Right lobe of liver (tissue), 6 donors: ENCODE results near the gene CDH12. TPM values are rescaled to one million over a fixed set of nuclear protein-coding genes. Genes with fewer than 3 reads are reported as not detected.

Source experiments
- ATAC-seq, 4 donors: fragments of 200-7000 bp; cut with Tn5 transposase; one replicate each; pipeline ENCODE4 v1.9.1; 2020; ENCODE audit warnings: mild to moderate bottlenecking in 4 of 4, moderate library complexity in 4 of 4
- DNase-seq, 3 donors: peaks; one replicate each; pipeline ENCODE4 v3.0.0-alpha.2; 2020
- H3K27ac ChIP-seq, 3 donors: fragments of 200-600 bp; one replicate each; pipeline ENCODE4 v1.8.0; 2022
- H3K27me3 ChIP-seq, 2 donors: fragments of 200-600 bp; one replicate each; pipeline ENCODE4 v1.8.0; 2022
- H3K36me3 ChIP-seq, 4 donors: fragments of 200-600 bp; sonication (generic) in 1 of 4; one replicate each; pipeline versions ENCODE4 v1.5.1 to v1.8.0; 2017 to 2022; ENCODE audit warnings: control low read depth in 1 of 4
- H3K4me1 ChIP-seq, 4 donors: fragments of 200-600 bp; sonication (generic) in 1 of 4; one replicate each; pipeline versions ENCODE4 v1.5.1 to v1.8.0; 2017 to 2022; ENCODE audit warnings: control low read depth in 1 of 4
- H3K4me3 ChIP-seq, 3 donors: fragments of 200-600 bp; one replicate each; pipeline ENCODE4 v1.8.0; 2022
- H3K9me3 ChIP-seq, 4 donors: fragments of 200-600 bp; sonication (generic) in 1 of 4; one replicate each; pipeline versions ENCODE4 v1.5.1 to v1.8.0; 2017 to 2022; ENCODE audit warnings: control low read depth in 1 of 4
- POLR2A ChIP-seq: fragments of 450-650 bp; IDR thresholded peaks from one replicate; pipeline ENCODE4 v1.6.1; 2017; ENCODE audit warnings: antibody characterized with exemption, mild to moderate bottlenecking
- WGBS: methylation state at CpG from one replicate; pipeline ENCODE4 v1.1.6; 2018; ENCODE audit warnings: low coverage, low lambda C conversion rate; ENCODE audit not compliant: insufficient coverage; ENCODE audit errors: missing lambda C conversion rate; 5-methylcytosine and 5-hydroxymethylcytosine counted together
- intact Hi-C, 2 donors: fragments of 100-400 bp; cut with DNase I; formaldehyde crosslinking; loops; one replicate each; pipeline versions ENCODE4 v1.11.2 to v1.14.1; 2022
- total RNA-seq, 6 experiments: library from RNA; depleted of rRNA in 2 of 6; stranded (reverse); fragments of >200 nt in 2 of 6; fragmentation: NEBNext Ultra II Directional in 3 of 6; extraction: Animal tissue kit (Norgen Biotek cat#: 25700) in 3 of 6; gene quantifications; one replicate each; pipeline versions ENCODE4 v1.1.0 to v1.2.4, GENCODE V29; 2016 to 2023
- TF ChIP-seq, protein P1 (sequence below), 4 donors: fragments of 200-600 bp in 3 of 4; fragments of 450-650 bp in 1 of 4; IDR thresholded peaks; one replicate each; pipeline versions ENCODE4 v1.5.1 to v1.8.0; 2016 to 2022; ENCODE audit warnings: antibody characterized with exemption in 4 of 4, mild to moderate bottlenecking in 2 of 4
- donor health status: DM: no; HTN: yes; CAD: no.
- donor health status: DM: no; HTN: no; CAD: no.
- donor health status: DM: no; HTN: no; CAD: no.
- donor health status: DM: no; HTN: yes; CAD: no.
- donor health status: DM: no; HTN: yes; CAD: no.

Gene CDH12
- total RNA-seq, 6 experiments from 2014 or later, result 0.42 to 1.0 (median 0.77) TPM; not detected in 3

DNA sequence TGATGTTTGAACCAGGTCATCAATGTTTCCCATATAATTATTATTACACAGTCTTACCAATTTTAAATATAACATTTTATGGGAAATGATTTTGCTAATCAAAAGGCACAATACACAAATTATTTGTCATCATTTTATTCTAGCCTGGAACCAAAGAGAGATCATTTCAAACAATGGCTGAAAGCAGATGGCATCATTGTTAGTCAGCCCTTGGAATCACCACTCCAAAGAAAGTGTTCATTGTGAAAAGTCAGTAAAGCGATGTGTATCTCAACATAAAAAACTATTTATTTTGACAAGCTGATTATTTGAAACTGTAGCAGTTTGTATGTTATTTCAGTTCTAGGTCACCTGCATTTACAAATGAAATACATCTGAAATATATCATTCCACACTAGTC is 1068.7 kb downstream of the CDH12 start:
- H3K9me3 ChIP-seq, result no peaks in the 10 kb centered on the region
- DNase-seq (no peak), ATAC-seq (no peak)
- intact Hi-C loops, result no loop called here
- no peak overlapping the region for H3K4me3 ChIP-seq
- H3K27ac ChIP-seq, result no peak overlapping the region
- H3K27me3 ChIP-seq, result no peaks in the 10 kb centered on the region
- no peak for TF ChIP-seq POLR2A
- TF ChIP-seq, protein P1, sequence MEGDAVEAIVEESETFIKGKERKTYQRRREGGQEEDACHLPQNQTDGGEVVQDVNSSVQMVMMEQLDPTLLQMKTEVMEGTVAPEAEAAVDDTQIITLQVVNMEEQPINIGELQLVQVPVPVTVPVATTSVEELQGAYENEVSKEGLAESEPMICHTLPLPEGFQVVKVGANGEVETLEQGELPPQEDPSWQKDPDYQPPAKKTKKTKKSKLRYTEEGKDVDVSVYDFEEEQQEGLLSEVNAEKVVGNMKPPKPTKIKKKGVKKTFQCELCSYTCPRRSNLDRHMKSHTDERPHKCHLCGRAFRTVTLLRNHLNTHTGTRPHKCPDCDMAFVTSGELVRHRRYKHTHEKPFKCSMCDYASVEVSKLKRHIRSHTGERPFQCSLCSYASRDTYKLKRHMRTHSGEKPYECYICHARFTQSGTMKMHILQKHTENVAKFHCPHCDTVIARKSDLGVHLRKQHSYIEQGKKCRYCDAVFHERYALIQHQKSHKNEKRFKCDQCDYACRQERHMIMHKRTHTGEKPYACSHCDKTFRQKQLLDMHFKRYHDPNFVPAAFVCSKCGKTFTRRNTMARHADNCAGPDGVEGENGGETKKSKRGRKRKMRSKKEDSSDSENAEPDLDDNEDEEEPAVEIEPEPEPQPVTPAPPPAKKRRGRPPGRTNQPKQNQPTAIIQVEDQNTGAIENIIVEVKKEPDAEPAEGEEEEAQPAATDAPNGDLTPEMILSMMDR (IDR thresholded peaks at IDR 0.05), result no peak
- no peaks in the 10 kb centered on the region for H3K4me1 ChIP-seq
- WGBS, result 33% methylated on average over 1 of the region's 1 CpG
- H3K36me3 ChIP-seq, result no peaks in the 10 kb centered on the region

DNA sequence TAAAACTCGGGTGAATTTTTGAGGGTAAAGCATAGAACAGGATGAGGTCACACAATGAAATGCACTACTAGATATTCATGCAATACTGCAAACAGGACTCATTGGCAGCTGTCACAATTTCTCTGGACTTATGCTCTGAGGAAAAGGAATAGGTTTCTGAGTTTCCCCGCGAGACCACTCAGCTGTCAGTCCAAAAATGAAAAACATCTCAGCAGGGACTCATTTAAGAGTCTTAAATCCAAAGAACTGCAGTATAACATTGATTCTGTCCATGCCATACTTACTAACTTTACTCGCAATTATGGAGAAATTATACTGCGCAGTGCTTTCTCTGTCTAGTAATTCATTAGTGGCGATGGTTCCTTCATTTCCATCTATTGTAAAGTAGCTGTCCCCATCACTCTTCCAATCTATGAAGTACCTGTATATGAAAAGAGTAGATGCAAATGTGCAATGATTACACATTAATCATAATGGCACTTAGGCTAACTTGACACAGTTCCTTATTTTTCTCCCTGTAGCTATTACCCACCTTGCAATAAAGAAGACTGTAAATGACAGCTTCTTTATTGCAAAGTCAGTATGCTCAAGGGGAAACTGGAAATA is 1070.0 kb downstream of the CDH12 start:
- Histone ChIP-seq H3K27ac (no peak overlapping the region), H3K27me3 (no peaks in the 10 kb centered on the region), H3K9me3 (no peaks in the 10 kb centered on the region), H3K4me1 (no peaks in the 10 kb centered on the region), H3K4me3 (no peak overlapping the region), H3K36me3 (no peaks in the 10 kb centered on the region)
- intact Hi-C loops, result no loop called here
- no peak for ATAC-seq
- TF ChIP-seq, protein P1 (IDR thresholded peaks at IDR 0.05), result no peak
- TF ChIP-seq POLR2A, result no peak
- WGBS, result 79% methylated on average over 6 of the region's 6 CpGs
- no peak for DNase-seq

DNA sequence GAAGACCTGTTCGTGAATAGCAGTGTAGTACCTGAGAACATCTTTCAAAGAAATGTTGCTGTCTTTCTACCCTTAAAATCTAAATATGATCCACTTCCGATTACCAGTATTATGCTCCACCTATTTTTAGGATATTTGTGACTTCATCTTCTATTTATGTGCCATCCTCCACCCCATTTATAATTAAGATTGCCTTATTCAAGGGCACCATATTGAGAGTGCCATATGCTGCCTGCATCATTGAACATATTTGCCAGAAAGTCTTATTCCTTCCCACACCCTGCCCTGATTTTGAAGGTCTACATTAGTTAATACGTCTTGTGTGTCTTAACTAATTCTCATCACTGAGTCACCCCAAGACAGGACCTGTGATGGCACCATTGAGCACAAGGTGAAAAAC is 1076.7 kb downstream of the CDH12 start:
- intact Hi-C loops, result no loop called here
- WGBS, result 67% methylated on average over 3 of the region's 3 CpGs
- Histone ChIP-seq H3K36me3 (no peaks in the 10 kb centered on the region), H3K9me3 (no peaks in the 10 kb centered on the region), H3K27me3 (no peaks in the 10 kb centered on the region), H3K4me1 (no peaks in the 10 kb centered on the region), H3K27ac (no peak overlapping the region), H3K4me3 (no peak overlapping the region)
- ATAC-seq (no peak), DNase-seq (no peak)
- TF ChIP-seq, protein P1 (IDR thresholded peaks at IDR 0.05), result no peak
- TF ChIP-seq POLR2A, result no peak

DNA sequence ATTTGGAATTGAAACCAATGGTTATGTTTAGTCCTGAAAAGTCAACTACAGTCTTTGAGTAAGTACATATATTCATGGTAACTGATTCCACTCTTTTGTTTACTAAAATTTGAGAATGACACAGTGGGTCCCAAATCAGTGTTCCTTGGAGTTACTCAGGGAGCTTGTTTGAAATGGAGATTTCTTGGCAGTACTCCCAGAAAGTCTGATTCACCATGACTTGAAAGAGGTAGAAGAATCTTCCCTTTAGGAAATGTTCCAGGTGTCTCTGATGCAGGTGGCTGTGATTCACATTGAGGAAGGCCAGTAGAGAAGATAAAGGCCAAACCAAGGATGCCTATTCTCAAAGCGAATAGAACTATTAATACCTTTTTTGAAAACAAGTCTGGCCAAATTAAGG is 1078.3 kb downstream of the CDH12 start:
- H3K36me3 ChIP-seq, result no peaks in the 10 kb centered on the region
- H3K4me3 ChIP-seq, result no peak overlapping the region
- H3K4me1 ChIP-seq, result no peaks in the 10 kb centered on the region
- TF ChIP-seq, protein P1 (IDR thresholded peaks at IDR 0.05), result no peak
- TF ChIP-seq POLR2A, result no peak
- intact Hi-C loops, result no loop called here
- no peak for DNase-seq
- no peak for ATAC-seq
- H3K9me3 ChIP-seq, result no peaks in the 10 kb centered on the region
- WGBS, result 73% methylated on average over 1 of the region's 1 CpG
- H3K27me3 ChIP-seq, result no peaks in the 10 kb centered on the region
- no peak overlapping the region for H3K27ac ChIP-seq

DNA sequence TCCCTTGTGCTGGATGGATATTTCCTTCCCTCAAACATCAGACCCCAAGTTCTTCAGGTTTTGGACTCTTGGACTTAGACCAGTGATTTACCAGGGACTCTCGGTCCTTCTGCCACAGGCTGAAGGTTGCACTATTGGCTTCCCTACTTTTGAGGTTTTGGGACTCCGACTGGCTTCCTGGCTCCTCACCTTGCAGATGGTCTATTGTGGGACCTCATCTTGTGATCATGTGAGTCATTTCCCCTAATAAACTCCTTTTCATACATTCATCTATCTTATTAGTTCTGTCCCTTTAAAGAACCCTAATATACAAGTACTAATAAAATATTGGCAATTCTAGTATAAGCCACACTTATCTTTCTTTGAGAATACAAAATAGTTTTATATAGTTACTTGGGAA is 1078.9 kb downstream of the CDH12 start:
- Histone ChIP-seq H3K27ac (no peak overlapping the region), H3K27me3 (no peaks in the 10 kb centered on the region), H3K36me3 (no peaks in the 10 kb centered on the region), H3K4me3 (no peak overlapping the region), H3K4me1 (no peaks in the 10 kb centered on the region), H3K9me3 (no peaks in the 10 kb centered on the region)
- ATAC-seq (no peak), DNase-seq (no peak)
- no CpG with 5 or more reads among the region's 2 CpGs for WGBS
- TF ChIP-seq, protein P1 (IDR thresholded peaks at IDR 0.05), result no peak
- no peak for TF ChIP-seq POLR2A
- intact Hi-C loops, result no loop called here
